Measurements from ENCODE around the gene NSMCE3.

DNA sequence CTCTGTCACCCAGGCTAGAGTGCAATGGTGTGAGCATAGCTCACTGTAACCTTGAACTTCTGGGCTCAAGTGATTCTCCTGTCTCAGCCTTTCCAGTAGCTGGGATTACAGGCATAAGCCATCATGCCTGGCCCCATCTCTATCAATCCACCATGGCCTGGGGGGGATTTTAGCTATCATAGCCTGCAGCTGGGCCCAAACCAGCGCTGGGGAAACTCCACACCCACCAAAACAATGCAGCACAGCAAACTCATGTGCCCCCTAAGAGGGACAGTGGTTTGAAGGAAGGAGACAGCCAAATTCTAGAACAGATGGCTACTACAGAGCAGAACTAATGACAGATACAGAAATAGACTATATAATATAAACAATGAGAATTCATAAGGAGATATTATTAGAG is 13.8 kb upstream of the NSMCE3 start:
- TF ChIP-seq, protein P1, sequence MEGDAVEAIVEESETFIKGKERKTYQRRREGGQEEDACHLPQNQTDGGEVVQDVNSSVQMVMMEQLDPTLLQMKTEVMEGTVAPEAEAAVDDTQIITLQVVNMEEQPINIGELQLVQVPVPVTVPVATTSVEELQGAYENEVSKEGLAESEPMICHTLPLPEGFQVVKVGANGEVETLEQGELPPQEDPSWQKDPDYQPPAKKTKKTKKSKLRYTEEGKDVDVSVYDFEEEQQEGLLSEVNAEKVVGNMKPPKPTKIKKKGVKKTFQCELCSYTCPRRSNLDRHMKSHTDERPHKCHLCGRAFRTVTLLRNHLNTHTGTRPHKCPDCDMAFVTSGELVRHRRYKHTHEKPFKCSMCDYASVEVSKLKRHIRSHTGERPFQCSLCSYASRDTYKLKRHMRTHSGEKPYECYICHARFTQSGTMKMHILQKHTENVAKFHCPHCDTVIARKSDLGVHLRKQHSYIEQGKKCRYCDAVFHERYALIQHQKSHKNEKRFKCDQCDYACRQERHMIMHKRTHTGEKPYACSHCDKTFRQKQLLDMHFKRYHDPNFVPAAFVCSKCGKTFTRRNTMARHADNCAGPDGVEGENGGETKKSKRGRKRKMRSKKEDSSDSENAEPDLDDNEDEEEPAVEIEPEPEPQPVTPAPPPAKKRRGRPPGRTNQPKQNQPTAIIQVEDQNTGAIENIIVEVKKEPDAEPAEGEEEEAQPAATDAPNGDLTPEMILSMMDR (IDR thresholded peaks at IDR 0.05; ENCODE audit: low read depth, low read length, missing input control) = no peak
- TF ChIP-seq JUND (IDR thresholded peaks at IDR 0.05) = no peak
- no peak for TF ChIP-seq FOXA1 (IDR thresholded peaks at IDR 0.05)
- no peak for TF ChIP-seq RXRA (IDR thresholded peaks at IDR 0.05)
- TF ChIP-seq, protein P2, sequence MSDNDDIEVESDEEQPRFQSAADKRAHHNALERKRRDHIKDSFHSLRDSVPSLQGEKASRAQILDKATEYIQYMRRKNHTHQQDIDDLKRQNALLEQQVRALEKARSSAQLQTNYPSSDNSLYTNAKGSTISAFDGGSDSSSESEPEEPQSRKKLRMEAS (IDR thresholded peaks at IDR 0.05) = no peak
